ENCODE results near the gene KAZN.

KAZN gene

DNA sequence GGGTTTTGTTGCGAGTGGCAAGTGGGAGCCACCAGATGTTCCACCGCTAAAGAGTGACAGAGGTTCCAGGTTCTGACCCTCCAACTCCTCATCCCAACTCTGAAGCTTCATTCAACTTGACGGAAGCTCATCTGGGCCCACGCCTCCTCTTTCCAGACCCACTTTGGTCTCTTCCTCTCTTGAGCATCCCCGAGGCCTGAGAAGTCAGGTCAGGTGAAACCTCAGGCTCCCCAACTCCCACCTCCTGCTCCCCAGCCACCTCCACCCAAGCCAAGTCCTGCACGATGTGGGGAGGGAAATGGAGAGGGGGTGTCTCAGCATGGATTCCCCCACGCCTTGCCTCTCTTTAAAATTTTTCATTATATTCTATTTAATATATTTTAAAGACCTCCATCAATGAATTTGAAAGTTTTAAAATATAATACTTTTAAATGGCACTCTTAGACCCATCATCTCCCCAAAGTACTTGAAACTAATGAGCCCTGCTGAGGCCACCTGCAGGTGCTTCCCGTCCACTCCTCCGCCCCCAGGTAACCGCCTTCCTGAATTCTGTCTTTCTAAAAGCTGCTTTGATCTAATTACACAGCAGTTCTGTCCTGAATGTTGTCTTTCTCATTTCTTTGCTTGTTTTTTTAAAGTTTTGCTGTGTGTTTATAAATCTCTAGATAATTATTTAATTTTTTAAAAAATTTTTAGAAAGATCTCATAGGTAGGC is 238.1 kb downstream of the KAZN start:
- H4K20me1 ChIP-seq (ENCODE audit: insufficient read depth, low read length, poor library complexity, severe bottlenecking), result no peaks in the 10 kb centered on the region
- H3F3A ChIP-seq (ENCODE audit: low read depth), result no peaks in the 10 kb centered on the region
- no peak overlapping the region for H3K4me2 ChIP-seq (ENCODE audit: low read depth, low read length, poor library complexity, severe bottlenecking)
- no peak for TF ChIP-seq EZH2phosphoT487 (IDR thresholded peaks at IDR 0.05; ENCODE audit: borderline replicate concordance)
- TF ChIP-seq, protein P1, sequence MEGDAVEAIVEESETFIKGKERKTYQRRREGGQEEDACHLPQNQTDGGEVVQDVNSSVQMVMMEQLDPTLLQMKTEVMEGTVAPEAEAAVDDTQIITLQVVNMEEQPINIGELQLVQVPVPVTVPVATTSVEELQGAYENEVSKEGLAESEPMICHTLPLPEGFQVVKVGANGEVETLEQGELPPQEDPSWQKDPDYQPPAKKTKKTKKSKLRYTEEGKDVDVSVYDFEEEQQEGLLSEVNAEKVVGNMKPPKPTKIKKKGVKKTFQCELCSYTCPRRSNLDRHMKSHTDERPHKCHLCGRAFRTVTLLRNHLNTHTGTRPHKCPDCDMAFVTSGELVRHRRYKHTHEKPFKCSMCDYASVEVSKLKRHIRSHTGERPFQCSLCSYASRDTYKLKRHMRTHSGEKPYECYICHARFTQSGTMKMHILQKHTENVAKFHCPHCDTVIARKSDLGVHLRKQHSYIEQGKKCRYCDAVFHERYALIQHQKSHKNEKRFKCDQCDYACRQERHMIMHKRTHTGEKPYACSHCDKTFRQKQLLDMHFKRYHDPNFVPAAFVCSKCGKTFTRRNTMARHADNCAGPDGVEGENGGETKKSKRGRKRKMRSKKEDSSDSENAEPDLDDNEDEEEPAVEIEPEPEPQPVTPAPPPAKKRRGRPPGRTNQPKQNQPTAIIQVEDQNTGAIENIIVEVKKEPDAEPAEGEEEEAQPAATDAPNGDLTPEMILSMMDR (conservative IDR thresholded peaks at IDR 0.05; ENCODE audit: low read length), result no peak
- no peaks in the 10 kb centered on the region for H3K4me1 ChIP-seq (ENCODE audit: insufficient read depth, low read length, poor library complexity, severe bottlenecking)
- no peak overlapping the region for H3K4me3 ChIP-seq (ENCODE audit: low read length, poor library complexity, severe bottlenecking)
- H3K79me2 ChIP-seq (ENCODE audit: insufficient read depth, low read length), result no peaks in the 10 kb centered on the region
- no peak overlapping the region for H3K9ac ChIP-seq (ENCODE audit: low read depth, low read length, poor library complexity, severe bottlenecking)
- H3K27me3 ChIP-seq (ENCODE audit: insufficient read depth, low read length, poor library complexity, severe bottlenecking), result no peaks in the 10 kb centered on the region
- no peaks in the 10 kb centered on the region for H3K9me2 ChIP-seq (replicated peaks; ENCODE audit: low read depth, low read length)
- H2AFZ ChIP-seq (ENCODE audit: low read length), result no peak overlapping the region
- no peaks in the 10 kb centered on the region for H3K36me3 ChIP-seq (ENCODE audit: insufficient read depth, low read length)
- H3K9me3 ChIP-seq (ENCODE audit: insufficient read depth, low read depth, low read length), result peaks cover 2% of the 10 kb centered on the region; the same call in 1 of the 2 replicates

DNA sequence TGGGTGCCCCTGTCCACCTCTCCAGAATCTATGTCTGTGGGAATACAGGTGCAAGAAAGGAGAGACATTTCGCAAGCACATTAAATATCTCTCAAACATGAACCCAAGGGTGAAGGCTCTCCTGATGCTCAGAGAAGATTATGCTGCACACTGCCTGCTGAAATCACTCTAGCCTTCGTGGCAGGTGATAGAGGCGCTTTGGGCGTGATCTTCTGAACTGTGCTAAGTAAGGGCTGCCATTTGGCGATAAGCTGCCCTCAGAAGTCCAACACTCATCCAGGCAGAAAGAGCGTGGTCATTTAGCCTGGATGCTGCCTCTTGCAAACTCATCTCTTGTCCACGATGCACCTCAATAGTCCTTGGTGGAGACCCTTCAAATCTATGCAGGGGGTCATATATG is 241.9 kb downstream of the KAZN start:
- Histone ChIP-seq H3K9me2 (replicated peaks; ENCODE audit: low read depth, low read length) (no peaks in the 10 kb centered on the region), H3K27me3 (ENCODE audit: insufficient read depth, low read length, poor library complexity, severe bottlenecking) (no peaks in the 10 kb centered on the region), H3K9me3 (ENCODE audit: insufficient read depth, low read depth, low read length) (peaks cover 11% of the 10 kb centered on the region; the same call in 1 of the 2 replicates), H4K20me1 (ENCODE audit: insufficient read depth, low read length, poor library complexity, severe bottlenecking) (no peaks in the 10 kb centered on the region), H3F3A (ENCODE audit: low read depth) (no peaks in the 10 kb centered on the region), H3K9ac (ENCODE audit: low read depth, low read length, poor library complexity, severe bottlenecking) (no peak overlapping the region), H3K79me2 (ENCODE audit: insufficient read depth, low read length) (no peaks in the 10 kb centered on the region), H3K4me3 (ENCODE audit: low read length, poor library complexity, severe bottlenecking) (no peak overlapping the region), H3K36me3 (ENCODE audit: insufficient read depth, low read length) (no peaks in the 10 kb centered on the region), H2AFZ (ENCODE audit: low read length) (no peak overlapping the region), H3K4me1 (ENCODE audit: insufficient read depth, low read length, poor library complexity, severe bottlenecking) (no peaks in the 10 kb centered on the region), H3K4me2 (ENCODE audit: low read depth, low read length, poor library complexity, severe bottlenecking) (no peak overlapping the region)
- TF ChIP-seq, protein P1 (conservative IDR thresholded peaks at IDR 0.05; ENCODE audit: low read length), result no peak
- no peak for TF ChIP-seq EZH2phosphoT487 (IDR thresholded peaks at IDR 0.05; ENCODE audit: borderline replicate concordance)

DNA sequence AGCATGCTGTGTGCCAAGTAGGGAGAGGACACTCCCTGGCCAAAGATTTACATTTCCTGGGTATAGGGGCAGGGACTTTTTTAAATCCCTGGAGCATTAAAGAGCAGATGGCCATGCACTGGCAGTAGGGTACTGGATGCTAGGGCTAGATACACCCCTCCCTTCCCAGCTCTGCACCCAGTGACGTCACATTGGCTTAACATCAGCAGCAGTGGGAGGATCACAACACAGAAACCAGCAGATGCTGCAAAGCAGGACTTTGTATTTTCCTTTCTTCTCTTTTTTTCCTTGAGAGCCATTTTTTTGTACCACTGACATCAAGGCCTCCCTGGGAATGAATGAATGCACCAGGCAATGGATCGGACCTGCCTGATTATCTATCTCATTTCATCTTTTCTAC is 243.0 kb downstream of the KAZN start:
- TF ChIP-seq EZH2phosphoT487 (IDR thresholded peaks at IDR 0.05; ENCODE audit: borderline replicate concordance), result no peak
- TF ChIP-seq, protein P1 (conservative IDR thresholded peaks at IDR 0.05; ENCODE audit: low read length), result no peak
- no peaks in the 10 kb centered on the region for H4K20me1 ChIP-seq (ENCODE audit: insufficient read depth, low read length, poor library complexity, severe bottlenecking)
- peaks cover 11% of the 10 kb centered on the region; the same call in 1 of the 2 replicates for H3K9me3 ChIP-seq (ENCODE audit: insufficient read depth, low read depth, low read length)
- H3K4me3 ChIP-seq (ENCODE audit: low read length, poor library complexity, severe bottlenecking), result no peak overlapping the region
- no peaks in the 10 kb centered on the region for H3K79me2 ChIP-seq (ENCODE audit: insufficient read depth, low read length)
- no peaks in the 10 kb centered on the region for H3K36me3 ChIP-seq (ENCODE audit: insufficient read depth, low read length)
- no peaks in the 10 kb centered on the region for H3K4me1 ChIP-seq (ENCODE audit: insufficient read depth, low read length, poor library complexity, severe bottlenecking)
- no peak overlapping the region for H3K9ac ChIP-seq (ENCODE audit: low read depth, low read length, poor library complexity, severe bottlenecking)
- H3F3A ChIP-seq (ENCODE audit: low read depth), result no peaks in the 10 kb centered on the region
- no peaks in the 10 kb centered on the region for H3K9me2 ChIP-seq (replicated peaks; ENCODE audit: low read depth, low read length)
- H3K27me3 ChIP-seq (ENCODE audit: insufficient read depth, low read length, poor library complexity, severe bottlenecking), result no peaks in the 10 kb centered on the region
- no peak overlapping the region for H3K4me2 ChIP-seq (ENCODE audit: low read depth, low read length, poor library complexity, severe bottlenecking)
- H2AFZ ChIP-seq (ENCODE audit: low read length), result no peak overlapping the region
